GM18868 (cell line): ENCODE measurements around the gene STARD3.

Experiments used
- ATAC-seq: cut with Tn5 transposase; IDR thresholded peaks from one replicate; pipeline ENCODE4 v1.9.1; 2021; ENCODE audit warnings: mild to moderate bottlenecking, moderate library complexity; ENCODE audit not compliant: unreplicated experiment

The STARD3 gene

GRCh38 chr17:39603304-39604016, 33.5 kb upstream of the STARD3 start:
- ATAC-seq: no peak

DNA sequence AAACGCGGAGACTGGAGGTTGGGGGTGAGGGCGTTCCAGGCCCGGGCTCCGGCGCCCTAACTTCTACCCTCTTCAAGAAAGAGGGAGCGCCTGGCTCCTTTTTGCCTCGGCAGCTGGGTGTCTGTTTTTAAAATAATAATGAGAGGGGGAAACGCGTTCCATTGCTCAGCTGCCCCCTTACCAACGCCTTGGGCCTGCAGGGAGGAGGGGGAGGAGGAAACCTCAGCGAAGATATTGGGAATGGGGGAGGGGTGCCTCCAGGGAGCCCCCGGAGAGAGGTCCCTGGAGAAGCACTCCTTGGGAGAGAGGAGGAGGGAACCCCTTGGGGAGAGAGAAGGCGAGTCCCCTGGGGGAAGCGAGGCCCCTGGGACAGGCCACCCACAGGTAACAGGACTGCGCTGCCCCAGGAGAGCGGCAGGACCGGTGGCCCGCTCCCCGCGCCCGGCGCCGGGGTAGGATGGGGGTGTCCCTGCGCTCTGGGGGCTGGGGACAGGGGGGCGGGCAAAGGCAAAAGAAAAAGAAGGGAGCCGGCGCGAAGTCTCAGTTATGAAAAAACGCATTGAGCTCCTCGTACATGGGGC, 31.9 kb upstream of the STARD3 start:
- ATAC-seq: no peak

DNA sequence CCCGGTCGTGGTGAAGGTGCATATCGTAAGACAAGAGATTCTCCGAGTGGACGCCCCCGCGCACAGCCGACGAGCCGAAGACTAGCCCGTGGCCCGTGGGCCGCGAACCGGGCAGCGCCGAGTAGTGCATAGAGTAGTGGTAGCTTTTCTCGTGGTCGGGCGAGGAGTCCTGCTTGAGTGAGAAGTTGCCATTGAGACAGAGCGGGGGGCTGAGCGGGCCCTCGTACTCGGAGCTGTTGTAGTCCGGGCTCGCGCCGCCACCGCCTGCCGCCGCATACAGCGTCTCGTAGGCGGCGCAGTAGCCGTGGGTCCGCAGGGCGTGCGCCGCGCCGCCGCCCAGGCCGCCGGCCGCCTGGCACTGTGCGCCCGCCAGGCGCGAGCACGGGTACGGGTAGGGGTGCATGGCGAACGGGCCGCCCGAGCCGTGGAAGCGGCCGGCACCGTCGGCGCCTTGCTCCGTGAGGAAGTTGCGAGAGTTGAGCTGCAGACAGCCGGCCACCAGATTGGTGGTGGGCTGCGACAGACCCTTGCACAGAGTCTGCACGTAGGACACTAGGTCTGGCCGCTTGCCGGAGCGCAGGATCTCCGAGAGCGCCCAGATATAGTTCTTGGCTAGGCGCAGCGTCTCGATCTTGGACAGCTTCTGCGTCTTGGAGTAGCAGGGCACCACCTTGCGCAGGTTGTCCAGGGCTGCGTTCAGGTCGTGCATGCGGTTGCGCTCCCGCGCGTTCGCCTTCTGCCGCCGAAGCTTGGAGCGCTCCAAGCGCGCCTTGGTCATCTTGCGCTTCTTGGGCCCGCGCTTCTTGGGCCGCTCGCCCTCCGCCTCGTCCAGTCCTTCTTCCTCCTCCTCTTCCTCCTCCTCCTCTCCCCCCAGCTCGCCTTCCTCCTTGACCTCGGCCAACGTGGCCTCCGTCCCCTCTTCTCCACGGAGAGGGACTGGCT, 31.2 kb upstream of the STARD3 start:
- no peak for ATAC-seq

GRCh38 chr17:39606434-39607056, 30.4 kb upstream of the STARD3 start:
- ATAC-seq: no peak

- ATAC-seq: no peak
Observed at GRCh38 chr17:39607057-39607850, 29.7 kb upstream of the STARD3 start.

GRCh38 chr17:39607851-39608130, 29.2 kb upstream of the STARD3 start, which contains the start of gene NEUROD2:
Gene NEUROD2 (minus strand): TSS chr17:39607920. CDS start chr17:39606599, 1,321 bp downstream.
- no peak for ATAC-seq

DNA sequence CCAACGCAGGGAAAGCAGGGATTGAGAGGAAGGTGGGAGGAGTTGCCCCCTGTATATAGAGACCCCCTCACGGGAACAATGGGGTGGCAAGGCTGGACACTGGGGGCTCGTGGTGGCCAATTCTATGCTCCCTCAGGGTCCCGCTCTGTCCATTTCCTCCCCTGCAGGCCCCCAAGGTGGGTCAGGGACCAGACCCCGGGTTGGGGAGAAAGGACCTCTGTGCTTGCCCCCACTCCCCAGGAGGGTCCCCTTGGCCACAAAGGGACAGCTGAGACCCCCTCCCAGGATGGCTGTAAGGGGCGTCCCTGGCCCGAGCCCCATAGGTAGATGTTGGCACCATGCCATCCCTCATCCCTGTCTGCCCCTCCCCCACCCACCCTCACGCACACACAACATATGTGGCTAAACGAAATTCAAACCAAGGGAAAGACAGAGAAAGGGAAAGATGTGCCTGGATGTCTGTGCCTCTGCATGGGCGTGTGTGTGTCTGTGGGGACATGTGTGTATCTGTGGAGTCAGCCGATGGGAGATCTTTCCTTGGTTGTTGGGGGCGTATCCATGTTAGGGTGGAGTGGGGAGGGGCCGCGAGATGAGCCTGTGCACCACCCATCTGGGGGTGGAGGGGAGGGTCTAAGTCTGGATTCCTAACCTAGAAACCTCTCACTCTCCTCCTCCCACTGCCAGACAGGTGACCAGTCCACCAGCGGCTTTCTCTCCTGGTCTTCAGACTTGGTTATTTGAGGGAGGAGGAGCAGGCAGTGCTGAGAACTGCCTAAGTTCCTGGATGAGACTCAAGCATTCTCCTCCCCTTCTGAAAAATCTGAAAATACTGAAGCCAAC, 28.6 kb upstream of the STARD3 start:
- no peak for ATAC-seq

DNA sequence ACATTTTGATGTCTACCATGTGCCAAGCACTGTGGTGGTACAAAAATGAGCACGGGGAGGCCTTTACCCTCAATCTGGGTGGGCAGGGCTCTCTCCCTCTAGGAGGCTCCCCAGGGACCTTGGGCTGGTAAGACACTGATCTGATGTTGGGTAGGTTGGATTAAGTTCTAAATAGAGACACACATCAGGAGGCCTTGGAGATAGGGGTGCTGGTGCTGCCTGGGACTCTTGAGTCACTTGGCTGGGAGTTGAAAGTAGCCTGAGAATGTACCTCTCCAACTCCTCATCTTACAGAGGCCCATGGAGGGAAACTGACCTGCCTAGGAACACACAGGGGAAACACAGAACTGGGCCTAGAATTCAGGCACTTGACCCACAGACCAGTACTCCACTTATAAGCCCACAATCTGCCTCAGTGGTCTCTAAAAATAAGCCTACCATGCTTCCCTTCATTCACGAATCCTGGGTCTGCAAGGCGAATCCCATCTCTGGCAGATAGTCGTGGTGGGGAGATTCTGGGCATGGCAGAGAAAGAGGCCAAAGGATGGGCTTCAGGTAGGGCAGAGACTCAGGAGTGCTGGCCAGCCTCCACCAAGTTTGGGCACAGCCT, 27.4 kb upstream of the STARD3 start:
- no peak for ATAC-seq

GRCh38 chr17:39611401-39612112, 25.4 kb upstream of the STARD3 start:
- no peak for ATAC-seq

DNA sequence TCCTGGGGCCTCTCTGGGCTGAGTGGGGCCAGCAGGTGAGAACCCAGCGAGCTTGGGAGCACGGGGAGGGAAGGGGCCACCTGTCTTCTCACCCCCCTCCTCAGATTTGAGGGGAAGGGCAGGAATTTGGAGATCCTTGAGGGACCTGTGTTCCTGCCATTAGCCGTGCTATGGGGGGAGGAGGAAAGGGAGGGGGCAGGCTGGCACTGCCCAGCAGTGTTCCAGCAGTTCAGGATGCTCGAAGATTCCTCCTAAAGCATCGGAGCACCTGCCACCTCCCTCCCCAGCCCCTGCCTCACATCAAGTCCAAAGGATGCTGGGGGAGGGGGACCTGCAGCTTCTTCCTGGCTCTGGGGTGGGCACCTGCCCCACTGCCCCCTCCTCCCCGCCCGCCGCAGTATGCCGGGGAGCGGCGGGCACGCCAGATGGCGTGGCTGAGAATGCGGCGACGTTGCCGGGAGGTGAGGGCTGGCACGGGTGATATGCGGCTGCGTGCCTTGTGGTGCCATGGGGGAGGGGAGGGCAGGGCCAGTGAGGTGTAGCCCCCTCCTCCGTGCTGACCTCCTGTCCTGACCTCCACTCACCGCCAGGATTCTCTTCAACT, 24.6 kb upstream of the STARD3 start:
- ATAC-seq: no peak

GRCh38 chr17:39612935-39613464, 23.9 kb upstream of the STARD3 start:
- ATAC-seq: no peak

- ATAC-seq: no peak
Observed at GRCh38 chr17:39614545-39615157, 22.3 kb upstream of the STARD3 start.

DNA sequence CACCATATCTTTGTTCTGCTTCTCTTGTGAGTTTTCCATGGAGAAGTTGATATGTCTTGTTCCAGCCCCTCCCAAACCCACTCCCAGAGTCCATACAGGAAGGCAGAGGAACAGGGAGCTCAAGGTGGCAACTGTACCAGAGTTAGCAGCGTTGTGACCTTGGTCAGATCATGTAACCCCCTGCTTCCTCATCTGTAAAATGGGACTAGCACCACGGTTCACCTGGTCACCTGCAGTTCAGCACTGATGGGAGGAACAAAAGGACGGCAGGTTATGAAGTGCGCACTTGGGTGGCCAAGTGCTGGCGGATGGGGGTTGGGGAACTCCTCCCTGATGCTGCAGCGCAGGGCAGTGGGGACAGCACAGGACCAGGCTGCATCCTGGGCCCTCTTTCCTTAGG, 21.5 kb upstream of the STARD3 start:
- ATAC-seq: no peak

DNA sequence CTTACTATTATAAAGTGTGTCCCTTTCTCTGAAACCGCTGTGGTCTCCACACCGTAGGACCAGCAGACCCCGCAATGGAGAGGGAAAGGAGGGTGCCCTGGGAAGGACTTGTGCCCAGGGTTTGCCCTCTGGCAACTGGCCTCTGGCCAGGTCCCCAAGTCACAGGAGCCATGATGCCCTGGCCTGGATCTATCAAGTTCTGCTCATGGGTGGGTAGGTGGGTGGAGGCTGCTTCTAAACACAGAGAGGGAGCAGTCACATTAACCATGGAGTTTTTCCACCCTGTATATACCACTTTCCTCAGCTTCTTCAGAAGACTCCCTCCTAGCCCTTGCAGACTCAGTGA, 19.9 kb upstream of the STARD3 start:
- ATAC-seq: no peak

DNA sequence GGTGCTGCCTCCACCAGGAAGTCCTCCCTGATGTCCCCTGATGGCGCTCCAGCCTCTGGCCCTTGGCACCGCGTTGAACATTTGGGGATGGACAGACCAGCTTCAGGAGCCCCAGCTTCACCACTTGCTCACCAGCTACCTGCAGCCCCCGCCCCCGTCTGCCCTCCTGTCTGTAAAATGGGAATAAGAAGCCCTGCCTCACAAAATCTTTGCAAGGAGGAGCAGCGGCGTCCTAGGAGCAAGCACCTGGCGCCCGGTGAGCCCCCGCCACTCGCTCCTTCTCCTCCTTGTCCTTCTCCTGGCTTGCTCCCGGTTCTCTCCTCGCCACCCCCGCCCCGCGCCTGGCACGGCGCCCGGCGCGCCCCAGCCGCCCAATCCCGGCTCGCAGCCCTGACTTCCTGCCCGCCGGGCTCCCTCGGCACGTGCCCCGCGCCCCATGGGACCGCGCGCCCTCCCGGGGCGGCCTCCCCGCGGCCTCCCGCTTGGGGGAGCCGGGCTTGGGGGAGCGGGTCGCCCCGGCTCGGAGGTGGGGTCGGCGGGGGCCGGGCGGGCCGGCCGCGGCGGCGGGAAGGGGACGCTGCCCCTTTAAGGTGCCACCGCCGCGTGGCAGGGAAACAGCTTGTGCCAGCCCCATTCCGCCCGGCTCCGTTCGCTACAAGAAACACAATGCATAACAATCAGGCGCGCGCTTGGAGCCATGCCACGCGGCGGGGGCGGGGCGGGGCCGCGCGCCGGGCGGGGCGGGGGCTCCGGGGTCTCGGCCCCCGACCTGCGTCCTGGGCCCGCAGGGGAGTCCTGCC, 19.3 kb upstream of the STARD3 start:
- ATAC-seq: no peak

- ATAC-seq: no peak
Observed at GRCh38 chr17:39618246-39618913, 18.6 kb upstream of the STARD3 start.
